GM19238 (cell line): Measurements from ENCODE around the gene KLHL10.

Experiments used
- DNase-seq: peaks from one replicate; pipeline ENCODE4 v3.0.0; 2011; ENCODE audit warnings: low spot score; ENCODE audit not compliant: insufficient read length

The KLHL10 gene

DNA sequence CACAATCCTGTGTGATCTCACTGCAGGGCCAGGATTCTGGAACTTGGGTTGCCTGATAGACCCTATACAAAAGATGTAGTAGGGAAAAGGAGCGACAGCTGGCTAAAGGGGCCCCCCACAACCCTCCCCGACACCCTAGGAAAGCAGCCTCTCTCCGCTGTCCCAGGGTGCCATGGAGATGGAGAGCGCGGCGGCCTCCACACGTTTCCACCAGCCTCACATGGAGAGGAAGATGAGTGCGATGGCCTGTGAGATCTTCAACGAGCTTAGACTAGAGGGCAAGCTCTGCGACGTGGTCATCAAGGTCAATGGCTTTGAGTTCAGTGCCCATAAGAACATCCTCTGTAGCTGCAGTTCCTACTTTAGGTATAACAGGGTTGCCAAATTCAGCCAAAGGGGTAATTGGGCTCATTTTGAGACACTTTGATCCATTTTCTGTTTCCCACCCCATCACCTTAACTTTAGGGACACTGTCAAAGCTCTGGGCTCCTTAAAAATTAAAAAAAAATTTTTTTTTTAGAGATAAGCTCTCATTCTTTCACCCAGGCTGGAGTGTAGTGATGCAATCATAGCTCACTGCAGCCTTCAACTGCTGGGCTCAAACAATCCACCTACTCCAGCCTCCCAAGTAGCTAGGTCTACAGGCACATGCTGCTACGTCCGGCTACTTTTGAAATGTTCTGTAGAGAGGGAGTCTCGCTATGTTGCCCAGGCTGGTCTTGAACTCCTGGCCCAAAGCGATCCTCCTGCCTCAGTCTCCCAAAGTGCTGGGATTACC lies at the start of gene KLHL10:
KLHL10 (plus strand) TSS at position 65 of the 778 bp plus-strand sequence; CDS start at position 173, 108 bp downstream.
- DNase-seq: no peak

DNA sequence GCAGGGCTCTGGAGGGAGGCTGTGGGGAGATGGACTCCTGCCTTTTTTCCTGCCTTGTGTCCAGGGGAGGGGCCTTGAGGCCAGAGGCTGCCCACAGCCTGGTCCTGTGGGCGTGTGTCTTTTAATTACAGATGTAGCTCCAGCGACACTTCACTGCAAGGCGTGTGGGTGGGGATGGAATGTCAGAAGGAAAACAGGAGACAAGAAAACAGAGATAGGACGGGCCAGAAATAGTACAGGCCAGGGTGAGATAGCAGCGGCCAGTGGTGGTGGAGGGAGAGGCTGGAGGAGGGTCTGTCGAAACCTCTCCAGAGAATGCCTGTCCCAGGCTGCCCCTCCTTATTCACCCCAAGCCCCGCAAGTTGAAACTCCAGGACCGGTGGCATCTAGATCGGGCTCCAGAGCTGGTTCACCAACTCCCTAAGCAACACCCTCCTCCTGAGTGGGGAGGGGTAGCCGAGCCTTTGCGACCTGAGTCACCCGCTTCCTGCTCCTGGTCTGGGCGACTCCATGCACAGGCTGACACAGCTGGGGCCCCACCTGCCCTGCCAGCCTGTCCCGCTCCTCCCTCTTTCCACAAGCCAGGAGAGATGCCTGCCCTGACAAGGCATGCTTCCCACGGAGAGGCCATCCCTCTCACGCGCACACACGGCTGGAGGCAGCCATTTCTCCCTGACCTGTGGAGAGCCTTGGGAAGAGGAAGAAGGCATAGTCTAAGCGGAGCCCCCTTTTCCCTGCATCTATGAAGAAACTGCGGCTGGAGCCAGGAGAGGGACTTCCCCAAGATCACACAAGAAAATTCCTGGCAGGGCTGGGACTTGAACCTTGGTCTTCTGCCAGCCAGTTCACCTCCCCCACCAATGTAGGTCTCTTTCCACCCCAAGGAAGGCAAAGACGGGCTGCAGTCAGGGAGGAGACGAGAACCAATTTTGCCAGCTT lies 44.5 kb upstream of the KLHL10 start:
- DNase-seq: no peak

DNA sequence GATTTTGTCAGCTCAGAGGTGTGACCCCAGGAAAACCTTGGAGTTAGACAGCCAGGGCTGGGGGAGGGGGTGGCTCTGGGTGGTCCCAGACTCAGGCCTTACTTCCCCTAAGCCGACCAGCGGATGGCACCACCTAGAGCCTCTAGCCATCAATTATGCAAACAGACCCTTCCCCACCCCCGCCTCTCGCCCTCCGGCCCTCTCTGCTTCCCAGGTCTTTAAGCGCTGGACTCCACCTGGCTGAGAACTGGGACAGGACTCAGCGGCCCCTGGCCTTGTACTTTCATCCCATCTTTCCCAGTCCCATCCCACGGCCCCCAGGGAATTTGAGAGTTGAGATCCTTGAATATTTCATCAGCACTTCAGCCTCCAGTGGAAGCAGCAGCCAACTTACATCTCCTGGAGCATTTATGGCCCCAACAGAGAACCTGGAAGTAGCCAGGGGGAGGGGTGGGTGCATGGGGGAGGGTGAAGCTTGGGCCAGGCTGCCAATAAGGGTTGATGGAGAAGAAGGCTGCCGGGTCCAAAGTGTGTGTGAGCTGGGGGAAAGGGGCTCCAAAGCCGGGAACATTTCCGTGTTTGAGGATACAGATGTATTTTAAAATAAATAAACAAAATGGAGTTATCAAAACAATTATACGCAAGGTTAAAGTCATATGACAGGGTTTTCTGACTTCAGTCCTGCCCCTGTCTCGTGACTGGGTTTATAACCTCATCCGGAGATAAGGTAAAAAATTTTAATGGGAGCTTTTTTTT lies 43.7 kb upstream of the KLHL10 start:
- DNase-seq: no peak

DNA sequence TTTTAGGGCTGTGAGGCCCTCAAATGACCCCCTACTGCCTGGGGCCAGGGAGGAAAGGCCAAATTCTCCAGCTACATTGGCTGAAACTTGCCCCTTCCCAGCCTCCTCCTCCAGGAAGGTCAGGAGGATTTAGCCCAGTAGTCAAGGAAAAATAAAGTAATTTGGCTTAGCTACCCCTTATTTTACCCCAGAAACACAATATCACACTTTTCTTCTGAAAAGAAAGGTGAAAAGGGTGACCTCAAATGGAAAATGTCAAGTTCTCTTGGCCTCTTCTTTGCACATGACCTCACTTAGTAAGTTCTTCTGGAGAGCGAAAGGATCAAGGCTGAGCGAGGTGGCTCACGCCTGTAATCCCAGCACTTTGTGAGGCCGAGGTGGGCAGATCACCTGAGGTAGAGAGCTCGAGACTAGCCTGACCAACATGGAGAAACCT lies 43.1 kb upstream of the KLHL10 start:
- DNase-seq: no peak

DNA sequence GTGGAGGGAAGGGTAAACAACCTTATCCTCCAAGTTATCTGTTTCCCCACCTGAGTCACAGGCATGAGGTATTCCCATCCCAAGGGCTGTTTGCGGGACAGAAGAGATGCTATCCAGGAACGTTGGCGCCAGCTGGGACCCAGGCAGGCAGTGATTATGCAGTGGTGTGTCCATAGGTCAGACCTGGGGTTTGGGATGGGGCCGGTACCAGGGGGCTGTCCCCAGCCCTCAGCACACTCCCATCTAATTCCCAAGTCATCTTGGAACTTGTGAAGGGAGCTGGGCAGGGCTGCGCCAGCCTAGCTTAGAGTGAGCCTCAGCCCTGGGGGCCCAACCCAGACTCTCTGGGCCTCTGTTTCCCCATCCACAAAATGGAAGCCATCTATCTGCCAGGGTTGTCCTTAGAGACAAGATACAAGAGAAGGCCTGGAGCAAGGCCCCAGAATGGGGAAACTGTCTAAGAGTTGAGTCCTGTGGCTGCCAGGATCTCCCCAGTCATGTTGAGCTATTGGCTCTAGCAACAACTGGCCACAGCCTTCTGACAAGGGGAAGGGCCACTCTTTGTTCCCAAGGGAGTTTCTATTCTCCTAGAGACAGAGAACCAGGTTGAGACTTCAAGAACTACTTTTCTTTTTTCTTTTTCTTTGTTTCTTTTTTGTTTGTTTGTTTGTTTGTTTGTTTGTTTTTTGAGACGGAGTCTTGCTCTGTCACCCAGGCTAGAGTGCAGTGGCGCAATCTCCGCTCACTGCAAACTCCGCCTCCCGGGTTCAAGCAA lies 41.3 kb upstream of the KLHL10 start:
- no peak for DNase-seq

DNA sequence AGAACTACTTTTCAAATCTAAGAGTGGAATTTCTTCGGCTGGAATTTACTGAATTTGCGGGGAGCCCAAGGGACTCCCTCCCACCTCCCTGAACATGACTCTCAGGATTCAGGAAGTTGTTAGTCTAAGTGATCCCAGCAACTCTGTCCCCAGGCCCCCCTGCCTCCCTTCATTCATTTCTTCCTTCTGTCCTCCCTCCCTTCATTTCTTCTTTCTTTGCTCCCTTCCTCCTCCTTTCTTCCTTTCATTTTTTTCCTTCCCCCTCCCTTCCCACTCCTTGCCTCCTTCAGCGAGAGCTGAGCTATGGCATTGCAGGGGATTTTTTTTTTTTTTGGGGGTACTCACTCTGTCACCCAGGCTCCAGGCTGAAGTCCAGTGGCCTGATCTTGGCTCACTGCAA lies 40.2 kb upstream of the KLHL10 start:
- DNase-seq: no peak

DNA sequence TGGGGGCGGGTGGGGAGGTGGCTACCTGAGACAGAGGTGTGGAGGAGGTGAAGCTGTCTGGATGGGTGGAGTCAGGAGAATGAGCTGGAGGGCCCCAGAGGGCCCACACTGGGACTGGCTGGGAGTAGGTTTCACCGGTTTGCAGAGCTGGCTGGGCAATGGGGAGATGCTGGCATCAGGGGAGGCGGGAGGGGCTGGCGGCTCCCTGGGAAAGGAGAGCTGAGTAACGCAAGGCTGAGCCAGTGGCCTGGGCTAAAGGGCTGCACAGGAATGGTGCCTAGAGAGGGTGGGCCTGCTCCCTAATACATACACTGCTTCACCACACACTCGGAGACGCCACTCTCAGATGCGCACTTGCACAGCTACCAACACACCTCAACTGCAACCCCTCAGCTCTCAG lies 38.3 kb upstream of the KLHL10 start:
- no peak for DNase-seq

DNA sequence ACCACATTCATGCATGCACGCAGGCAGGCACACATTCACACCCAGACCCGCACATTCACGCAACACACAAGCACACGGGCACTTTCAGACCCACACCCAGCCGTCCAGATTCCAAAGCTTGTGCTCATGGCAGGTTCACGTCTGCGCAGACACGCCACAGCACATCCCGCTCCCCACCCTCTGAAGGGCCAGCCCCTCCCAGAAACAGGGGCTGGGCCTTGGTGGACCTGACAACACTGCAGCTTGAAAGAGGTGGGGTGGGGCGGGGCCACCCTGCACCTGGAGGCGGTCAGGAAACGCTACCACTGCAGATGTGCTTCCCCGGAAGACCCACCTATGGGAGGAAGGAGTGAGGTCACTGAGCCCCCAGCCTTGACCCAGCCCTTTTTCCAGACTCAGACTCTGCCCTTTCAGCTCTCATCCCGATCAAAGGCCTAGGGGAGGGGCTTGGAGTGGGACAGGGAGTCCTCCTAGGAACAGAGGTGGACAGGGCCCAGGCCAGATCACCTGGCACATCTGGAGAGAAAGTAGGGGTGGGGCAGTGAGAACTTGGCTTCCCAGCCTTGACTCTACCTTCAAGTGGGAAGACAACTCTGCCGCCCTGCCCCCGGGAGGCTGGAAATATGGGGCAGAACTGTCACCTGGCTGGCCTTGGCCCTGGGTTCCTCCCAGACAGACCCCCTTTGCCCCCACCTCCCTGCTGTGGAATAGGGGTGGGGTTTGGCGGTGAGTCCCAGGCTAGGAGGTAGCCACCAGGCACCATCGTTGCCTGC lies 36.8 kb upstream of the KLHL10 start:
- DNase-seq: no peak

DNA sequence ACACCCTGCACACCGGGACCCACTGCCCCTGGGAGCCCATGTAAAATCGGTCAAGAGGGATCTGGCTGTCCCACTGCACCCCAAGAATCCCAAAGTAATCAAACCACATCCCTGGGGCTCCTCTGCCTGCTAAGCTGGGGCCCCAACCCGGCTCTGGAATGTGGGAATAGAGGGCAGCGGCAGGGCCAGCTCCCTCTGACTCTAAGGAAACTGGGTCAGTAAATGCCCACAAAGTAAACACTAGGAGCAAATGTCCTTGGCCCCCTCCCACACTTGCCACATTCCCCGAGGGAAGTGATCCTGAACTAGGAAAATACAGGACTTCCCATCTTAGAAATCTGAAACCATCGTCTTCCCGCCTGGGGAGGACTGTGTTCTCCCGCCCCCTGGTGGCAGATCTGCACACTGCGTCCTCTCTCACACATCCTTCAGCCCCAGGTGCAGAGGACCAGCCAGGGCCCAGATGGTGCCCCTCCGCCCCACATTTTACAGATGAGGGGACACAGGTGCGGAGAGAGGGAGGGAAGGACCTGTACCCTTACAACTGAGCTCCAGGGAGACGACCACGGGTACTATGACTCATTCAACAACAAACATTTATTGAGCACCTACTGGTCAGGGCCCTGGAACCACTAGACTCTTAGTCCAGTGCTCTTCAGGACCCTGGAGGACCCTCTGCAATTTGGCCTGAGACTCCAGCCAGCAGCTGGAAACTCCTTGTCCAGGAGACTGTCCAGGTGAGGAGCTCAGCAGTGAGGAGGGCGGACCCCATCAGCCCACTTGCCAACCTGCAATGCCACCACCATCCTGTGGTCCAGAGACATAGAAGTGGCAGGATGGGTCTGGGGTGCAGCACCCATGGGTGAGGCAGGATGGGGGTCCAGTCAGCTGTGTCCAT lies 36.0 kb upstream of the KLHL10 start:
- DNase-seq: peak; percentile 75

DNA sequence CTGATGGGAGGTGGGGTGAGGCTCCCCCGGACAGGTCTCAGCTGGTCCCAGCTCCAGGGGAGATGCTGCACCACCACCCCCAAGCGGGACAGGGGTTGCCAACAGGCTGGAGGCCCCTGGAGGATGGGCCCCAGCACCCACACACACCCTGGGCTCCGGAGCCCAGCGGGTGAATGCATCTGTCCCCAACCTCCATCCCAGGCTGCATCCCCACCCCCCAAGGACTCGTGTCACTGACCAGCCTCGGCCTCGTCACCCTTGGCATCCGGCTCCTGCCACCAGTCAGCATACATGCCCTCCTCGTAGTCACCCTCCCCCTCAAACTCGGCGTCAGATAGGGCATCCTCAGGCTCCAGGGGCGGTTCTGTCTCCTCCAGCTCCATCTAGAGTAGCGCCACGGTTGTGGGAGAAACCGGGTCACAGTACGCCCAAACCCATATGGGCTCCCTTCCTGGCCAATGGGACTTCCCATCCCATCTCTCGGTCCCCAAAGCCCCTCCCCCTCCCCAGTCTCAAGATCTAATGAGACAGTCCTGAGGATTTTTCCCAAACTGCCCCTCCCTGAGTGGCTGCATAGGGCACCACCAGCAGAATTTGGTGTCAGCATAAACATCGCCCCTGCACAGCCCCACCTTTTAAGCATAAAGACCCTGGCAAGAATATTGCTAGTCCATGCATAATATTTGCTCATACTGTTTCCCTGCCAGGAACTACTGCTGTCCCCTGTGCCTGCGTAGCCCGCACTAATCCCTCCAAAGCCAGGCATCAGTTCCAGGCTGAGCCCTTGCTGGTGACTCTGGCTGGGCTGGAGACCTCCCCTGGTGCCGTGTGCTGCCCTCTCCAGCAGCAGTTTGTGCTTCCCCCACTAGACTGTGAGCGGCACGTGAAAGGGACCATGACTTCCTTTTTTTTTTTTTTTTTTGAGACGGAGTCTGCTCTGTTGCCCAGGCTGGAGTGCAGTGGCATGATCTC lies 34.3 kb upstream of the KLHL10 start:
- DNase-seq: no peak

DNA sequence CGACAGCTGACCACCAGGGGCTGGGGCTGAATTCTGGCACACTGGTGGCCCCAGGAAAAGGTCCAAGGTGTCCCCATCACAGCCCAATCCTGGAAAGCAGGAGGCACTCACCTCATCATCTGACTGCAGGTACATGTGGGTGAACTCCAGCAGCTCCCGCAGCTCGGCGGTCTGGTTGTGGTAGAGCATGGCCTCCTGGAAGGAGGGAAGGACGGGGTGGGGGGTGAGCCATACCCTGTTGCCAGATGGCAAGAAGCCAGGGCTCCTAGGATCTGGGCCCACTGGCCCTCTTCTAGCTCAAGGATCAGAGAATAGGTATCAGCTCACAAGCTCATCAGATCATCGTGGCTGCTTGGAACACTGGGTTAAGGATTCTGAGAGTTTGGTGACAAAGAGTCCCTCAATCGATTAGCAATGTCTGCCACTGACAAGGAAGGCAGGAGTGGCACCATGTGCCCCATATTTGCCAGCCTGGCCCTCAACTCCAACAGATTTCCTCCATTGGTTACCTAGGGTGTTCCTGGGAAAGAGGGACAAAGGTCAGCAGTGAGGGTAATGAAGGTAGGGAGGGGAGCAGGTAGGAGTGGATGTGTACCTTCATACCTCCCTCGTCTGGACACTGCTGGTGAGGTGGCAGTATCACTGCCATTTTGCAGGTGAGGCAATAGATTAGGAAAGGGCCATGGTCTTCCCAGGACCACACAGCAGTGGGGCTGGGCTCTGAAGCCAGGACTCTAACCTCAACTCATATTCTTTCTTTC lies 30.8 kb upstream of the KLHL10 start:
- DNase-seq: no peak

DNA sequence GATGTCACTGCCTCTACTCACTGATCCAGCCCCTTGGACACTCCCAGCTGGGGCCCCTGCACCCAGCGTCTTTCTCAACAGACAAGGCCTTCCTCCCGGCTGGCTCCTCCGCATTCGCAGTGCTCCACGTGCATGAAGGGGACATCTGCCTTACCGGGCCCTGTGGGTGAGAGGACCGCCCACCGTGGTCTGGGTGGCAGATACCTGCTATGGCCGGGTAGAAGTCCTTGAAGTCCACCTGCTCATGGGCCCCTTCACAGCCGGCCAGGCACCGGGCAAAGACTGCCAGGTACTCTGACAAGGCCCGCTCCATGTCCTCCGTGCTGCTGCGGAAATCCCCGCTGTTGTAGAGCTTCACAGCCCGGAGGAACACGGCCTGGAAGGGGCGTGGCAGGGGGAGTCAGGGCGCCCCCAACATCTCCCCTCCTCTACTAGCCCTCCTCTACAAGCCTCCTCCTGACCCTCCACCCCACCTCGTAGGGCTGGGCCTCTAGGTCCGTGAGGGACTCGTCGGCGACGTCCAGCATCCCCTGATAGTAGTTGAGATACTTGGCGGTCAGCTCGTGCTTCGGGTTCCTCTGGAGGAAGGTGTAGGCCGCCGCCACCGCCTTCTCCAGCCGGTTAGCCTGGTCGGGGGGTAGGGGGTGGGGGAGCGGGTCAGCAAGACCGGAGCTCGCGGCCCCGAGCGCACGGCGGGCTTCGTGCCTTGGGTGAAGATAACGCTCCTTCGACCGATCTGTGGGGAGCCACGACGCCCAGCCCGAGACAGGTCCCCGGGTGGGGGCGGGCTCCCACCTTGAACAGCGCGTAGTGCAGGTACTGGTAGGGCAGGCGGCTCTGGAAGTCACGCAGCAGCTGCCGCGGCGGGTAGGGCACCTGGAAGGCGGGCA lies 26.7 kb upstream of the KLHL10 start:
- DNase-seq: no peak

DNA sequence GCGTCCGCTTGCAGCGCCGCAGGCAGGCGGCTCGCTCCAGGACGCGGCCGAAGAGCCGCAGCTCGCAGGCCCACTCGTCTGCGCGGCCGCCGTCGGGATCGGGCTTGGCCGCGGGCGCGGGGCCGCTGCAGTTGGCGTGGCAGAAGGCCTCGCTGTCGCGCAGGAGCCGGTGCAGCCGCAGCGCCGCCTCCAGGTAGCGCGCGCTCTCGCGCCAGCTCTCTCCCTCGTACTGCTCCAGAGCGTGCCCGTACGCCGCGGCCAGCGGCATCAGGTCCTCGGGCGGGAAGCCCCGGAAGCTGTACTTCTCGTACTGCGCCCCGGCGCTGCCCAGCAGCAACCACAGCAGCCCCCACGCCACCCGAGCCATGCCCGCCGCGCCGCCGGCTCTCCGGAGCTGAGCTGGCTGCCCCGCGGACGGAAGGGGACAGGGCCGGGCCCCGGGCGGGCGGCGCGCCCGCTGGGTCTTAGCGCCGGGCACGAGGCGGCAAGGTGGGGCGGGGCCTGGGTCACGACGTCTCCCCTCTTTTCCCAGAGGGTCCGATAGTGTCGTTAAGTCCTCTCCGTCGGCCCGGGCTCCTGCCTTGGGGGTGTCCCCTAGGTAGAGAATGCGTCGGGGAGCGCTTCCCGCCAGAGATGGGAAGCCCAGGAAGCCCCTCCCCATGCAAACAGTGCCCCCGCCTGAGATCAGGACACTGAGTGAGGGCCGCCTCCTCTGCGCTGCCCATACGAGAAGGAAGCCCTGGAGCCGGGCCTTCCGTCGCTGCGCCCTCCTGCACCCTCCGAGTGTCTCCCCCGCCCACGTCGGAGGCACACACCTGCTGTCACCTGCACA lies 25.9 kb upstream of the KLHL10 start, which contains the start of gene P3H4:
P3H4 (minus strand) TSS at position 401 of the 832 bp plus-strand sequence; CDS start at position 367, 34 bp downstream.
- peak; percentile 77 for DNase-seq

DNA sequence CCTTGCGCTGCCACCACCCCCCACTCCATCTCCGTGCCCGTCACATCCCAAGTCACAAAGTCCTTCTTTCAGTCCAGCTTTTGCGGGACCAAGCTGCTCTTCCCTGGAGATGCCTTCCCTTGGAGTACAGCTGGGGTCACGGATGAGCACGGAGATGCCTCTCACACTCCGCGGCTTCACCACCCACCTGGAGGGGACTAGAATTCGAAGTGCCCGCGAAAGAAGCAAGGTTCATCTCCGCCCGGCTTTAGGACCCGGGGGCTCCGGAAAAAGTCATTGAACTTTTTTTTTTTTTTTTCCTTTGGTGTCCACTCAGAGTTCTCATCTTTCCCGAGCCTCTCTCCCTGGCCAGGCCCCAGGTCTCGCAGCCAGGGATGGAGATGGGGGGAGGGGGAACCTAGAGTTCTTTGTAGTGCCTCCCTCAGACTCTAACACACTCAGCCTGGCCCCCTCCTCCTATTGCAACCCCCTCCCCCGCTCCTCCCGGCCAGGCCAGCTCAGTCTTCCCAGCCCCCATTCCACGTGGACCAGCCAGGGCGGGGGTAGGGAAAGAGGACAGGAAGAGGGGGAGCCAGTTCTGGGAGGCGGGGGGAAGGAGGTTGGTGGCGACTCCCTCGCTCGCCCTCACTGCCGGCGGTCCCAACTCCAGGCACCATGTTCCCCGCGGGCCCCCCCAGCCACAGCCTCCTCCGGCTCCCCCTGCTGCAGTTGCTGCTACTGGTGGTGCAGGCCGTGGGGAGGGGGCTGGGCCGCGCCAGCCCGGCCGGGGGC lies 25.1 kb upstream of the KLHL10 start, which contains the start of gene FKBP10:
FKBP10 (plus strand) TSS at position 624 of the 771 bp plus-strand sequence; CDS start at position 655, 31 bp downstream.
- DNase-seq: peak; percentile 41
